ENCODE results near the gene PDLIM7. TPM values are rescaled to one million over a fixed set of nuclear protein-coding genes. Genes with fewer than 3 reads are reported as not detected.

Gene PDLIM7
- total RNA-seq, 1 donor from 2014 or later: 187 TPM

- peaks cover 27% of the 10 kb centered on the region for H3K4me1 Mint-ChIP-seq (ENCODE audit: unreplicated experiment)
- peak within 1 kb of the TSS; percentile 91 for H3K27ac Mint-ChIP-seq
- no peak for DNase-seq (ENCODE audit: extremely low spot score, unreplicated experiment)
- peaks cover 4% of the 10 kb centered on the region for H3K36me3 Mint-ChIP-seq
- peak within 1 kb of the TSS; percentile 87 for H3K4me3 Mint-ChIP-seq
- no peaks in the 10 kb centered on the region for H3K27me3 Mint-ChIP-seq
- no peak for TF ChIP-seq CTCF (conservative IDR thresholded peaks at IDR 0.05)
- no peaks in the 10 kb centered on the region for H3K9me3 Mint-ChIP-seq
These were observed 23.9 kb downstream of the PDLIM7 start, which contains the start of gene DBN1 for GRCh38 chr5:177473443-177474001. TSS of gene DBN1 (minus strand) at chr5:177473634. CDS start at chr5:177473521, 113 bp downstream.

GRCh38 chr5:177472460-177473442 is 24.7 kb downstream of the PDLIM7 start:
- H3K9me3 Mint-ChIP-seq: no peaks in the 10 kb centered on the region
- H3K27ac Mint-ChIP-seq: peak overlapping the region; percentile 26
- peak overlapping the region; percentile 85 for H3K4me3 Mint-ChIP-seq

GRCh38 chr5:177471610-177472356 is 25.6 kb downstream of the PDLIM7 start:
- peaks cover 15% of the 10 kb centered on the region for H3K36me3 Mint-ChIP-seq
- no peak for TF ChIP-seq CTCF (conservative IDR thresholded peaks at IDR 0.05)
- DNase-seq (ENCODE audit: extremely low spot score, unreplicated experiment): no peak
- no peaks in the 10 kb centered on the region for H3K9me3 Mint-ChIP-seq
- peak overlapping the region; percentile 59 for H3K27ac Mint-ChIP-seq
- H3K27me3 Mint-ChIP-seq: no peaks in the 10 kb centered on the region
- peaks cover 29% of the 10 kb centered on the region for H3K4me1 Mint-ChIP-seq (ENCODE audit: unreplicated experiment)
- H3K4me3 Mint-ChIP-seq: peak overlapping the region; percentile 85

More at GRCh38 chr5:177472460-177473442, 24.7 kb downstream of the PDLIM7 start:
- TF ChIP-seq CTCF (conservative IDR thresholded peaks at IDR 0.05): peak; percentile 24
- DNase-seq (ENCODE audit: extremely low spot score, unreplicated experiment): no peak
- Mint-ChIP-seq H3K4me1 (ENCODE audit: unreplicated experiment) (peaks cover 29% of the 10 kb centered on the region), H3K27me3 (no peaks in the 10 kb centered on the region), H3K36me3 (peaks cover 8% of the 10 kb centered on the region)

DNA sequence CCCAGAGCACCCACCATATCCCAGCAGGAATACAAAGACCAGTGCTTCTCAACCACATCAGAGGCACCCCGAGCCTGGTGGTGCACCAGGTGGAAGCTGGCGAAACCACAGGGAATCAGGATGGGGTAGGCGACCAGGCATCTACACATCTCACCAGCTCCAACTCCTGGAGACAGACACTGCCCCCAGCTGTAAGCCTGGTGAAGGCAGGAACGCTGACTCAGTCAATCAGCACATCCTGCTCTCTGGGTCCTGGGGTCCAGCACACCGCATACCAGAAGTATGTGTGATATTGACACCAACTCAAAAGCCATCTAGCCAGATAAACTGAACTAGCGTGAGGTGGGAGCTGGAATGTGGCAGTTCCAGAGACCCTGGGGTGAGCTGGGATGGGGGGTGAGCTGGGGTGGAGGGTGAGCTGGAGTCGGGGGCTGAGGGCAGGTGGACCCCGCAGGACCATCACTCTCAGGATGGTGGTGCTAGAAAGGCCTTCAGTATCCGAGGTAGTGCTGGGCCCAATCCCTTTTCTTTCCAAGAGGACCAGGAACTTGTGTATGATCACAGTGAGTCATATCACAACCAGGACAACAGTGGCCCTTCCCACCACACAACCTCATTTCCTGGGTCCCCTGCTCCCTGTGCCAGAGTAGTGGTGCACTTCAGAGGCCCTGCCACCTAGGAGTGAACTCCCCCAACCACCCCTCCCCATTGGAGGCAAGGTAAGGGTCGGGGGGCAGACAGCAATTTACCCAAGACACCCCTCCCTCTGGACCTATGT is 26.5 kb downstream of the PDLIM7 start:
- no peak for TF ChIP-seq CTCF (conservative IDR thresholded peaks at IDR 0.05)
- peaks cover 29% of the 10 kb centered on the region for H3K4me1 Mint-ChIP-seq (ENCODE audit: unreplicated experiment)
- H3K4me3 Mint-ChIP-seq: peak overlapping the region; percentile 78
- peak overlapping the region; percentile 76 for H3K27ac Mint-ChIP-seq
- no peak for DNase-seq (ENCODE audit: extremely low spot score, unreplicated experiment)
- H3K27me3 Mint-ChIP-seq: no peaks in the 10 kb centered on the region
- no peaks in the 10 kb centered on the region for H3K9me3 Mint-ChIP-seq
- H3K36me3 Mint-ChIP-seq: peaks cover 21% of the 10 kb centered on the region
